Hepatocyte (in vitro differentiated cells): ENCODE measurements around the gene MXD3. TPM values are rescaled to one million over a fixed set of nuclear protein-coding genes. Genes with fewer than 3 reads are reported as not detected.

Experiments used
- DNase-seq: peaks from one replicate; pipeline ENCODE4 v3.0.0-alpha.2; 2016; ENCODE audit warnings: low spot score
- H2AFZ ChIP-seq: fragments of 200-600 bp; sonication (generic); 2 replicates; pipeline ENCODE4 v1.6.0; 2016; ENCODE audit warnings: antibody characterized with exemption, mild to moderate bottlenecking
- H3K27ac ChIP-seq: fragments of 200-600 bp; sonication (generic); 2 replicates; pipeline ENCODE4 v1.5.1; 2016; ENCODE audit warnings: mild to moderate bottlenecking
- H3K27me3 ChIP-seq: fragments of 200-600 bp; sonication (generic); 2 replicates; pipeline ENCODE4 v1.6.1; 2016
- H3K36me3 ChIP-seq: fragments of 200-600 bp; sonication (generic); replicated peaks from 2 replicates; pipeline ENCODE4 v1.5.1; 2016; ENCODE audit warnings: low read depth; ENCODE audit not compliant: insufficient read depth
- H3K4me1 ChIP-seq: fragments of 200-600 bp; sonication (generic); 2 replicates; pipeline ENCODE4 v1.5.1; 2016; ENCODE audit warnings: mild to moderate bottlenecking, moderate library complexity; ENCODE audit not compliant: insufficient read depth
- H3K4me2 ChIP-seq: fragments of 200-600 bp; sonication (generic); 2 replicates; pipeline ENCODE4 v1.6.0; 2016
- H3K4me3 ChIP-seq: fragments of 200-600 bp; sonication (generic); 2 replicates; pipeline ENCODE4 v1.5.1; 2016; ENCODE audit warnings: mild to moderate bottlenecking
- H3K79me2 ChIP-seq: fragments of 200-600 bp; sonication (generic); 2 replicates; pipeline ENCODE4 v1.6.0; 2017; ENCODE audit warnings: mild to moderate bottlenecking
- H3K9me2 ChIP-seq: fragments of 200-600 bp; sonication (generic); replicated peaks from 2 replicates; pipeline ENCODE4 v1.6.0; 2017; ENCODE audit warnings: mild to moderate bottlenecking; ENCODE audit not compliant: insufficient read depth
- H3K9me3 ChIP-seq: fragments of 200-600 bp; sonication (generic); 2 replicates; pipeline ENCODE4 v1.5.1; 2016; ENCODE audit warnings: low read depth, mild to moderate bottlenecking
- H4K20me1 ChIP-seq: fragments of 200-600 bp; sonication (generic); 2 replicates; pipeline ENCODE4 v1.6.0; 2016; ENCODE audit warnings: mild to moderate bottlenecking; ENCODE audit not compliant: insufficient read depth, poor library complexity, severe bottlenecking
- EZH2 ChIP-seq: fragments of 200-600 bp; sonication (generic); IDR thresholded peaks from 2 replicates; pipeline ENCODE4 v1.6.1; 2016; ENCODE audit warnings: antibody characterized with exemption, mild to moderate bottlenecking, borderline replicate concordance
- EZH2phosphoT487 ChIP-seq: fragments of 200-600 bp; sonication (generic); IDR thresholded peaks from one replicate; pipeline ENCODE4 v1.6.1; 2018; ENCODE audit warnings: antibody characterized with exemption, mild to moderate bottlenecking, low read depth, moderate library complexity; ENCODE audit not compliant: unreplicated experiment, severe bottlenecking
- WGBS: methylation state at CpG from one replicate; pipeline ENCODE4 v1.1.6; 2016; ENCODE audit warnings: low lambda C conversion rate; ENCODE audit errors: missing lambda C conversion rate; 5-methylcytosine and 5-hydroxymethylcytosine counted together
- polyA plus RNA-seq: library from polyadenylated mRNA; unstranded; fragments of >200 nt; fragmentation: Nextera tagmentation; extraction: Ambion mirVana; gene quantifications from 2 replicates; pipeline ENCODE4 v1.2.1, GENCODE V29; 2016
- total RNA-seq: library from RNA; depleted of rRNA; stranded (reverse); fragments of >200 nt; gene quantifications from 2 replicates; pipeline ENCODE4 v1.2.3, GENCODE V29; 2014
- TF ChIP-seq, protein P1 (sequence below): fragments of 200-600 bp; sonication (generic); IDR thresholded peaks from 2 replicates; pipeline ENCODE4 v1.5.1; 2016; ENCODE audit warnings: antibody characterized with exemption, mild to moderate bottlenecking; ENCODE audit not compliant: poor library complexity

MXD3 gene
- total and polyA plus RNA-seq, 2 experiments from 2014 or later: 11.9 to 22.3 TPM

DNA sequence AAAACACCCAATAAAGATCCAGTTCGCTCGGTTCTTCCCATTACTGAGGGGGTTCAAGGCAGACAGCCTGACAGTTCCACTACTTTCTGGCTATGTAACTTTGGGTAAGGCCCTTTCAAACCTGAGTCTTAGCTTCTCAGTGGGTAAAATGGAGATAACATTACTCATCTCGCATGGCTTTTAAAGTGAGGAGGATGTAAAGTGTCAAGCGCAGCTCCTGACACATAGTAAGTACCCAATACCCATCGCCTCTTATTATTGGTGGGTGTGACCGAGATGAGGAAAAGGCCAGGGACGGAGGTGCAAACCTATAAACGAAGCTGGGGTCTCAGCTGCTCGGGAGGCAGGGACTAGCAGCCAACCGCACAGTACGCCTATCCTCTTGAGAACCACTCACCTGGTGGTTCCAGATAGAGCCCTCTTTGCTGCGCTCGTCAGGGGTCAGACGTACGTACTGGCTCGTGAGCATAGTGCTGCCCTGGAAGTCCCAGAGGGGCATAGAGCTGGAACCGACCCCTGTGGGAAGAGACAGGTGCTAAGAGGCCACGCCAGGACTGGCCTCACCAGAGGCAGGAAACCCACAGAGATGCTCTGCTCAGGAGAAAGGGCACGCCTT lies 39.2 kb upstream of the MXD3 start:
- no peaks in the 10 kb centered on the region for H3K36me3 ChIP-seq
- no peaks in the 10 kb centered on the region for H3K9me2 ChIP-seq
- TF ChIP-seq, protein P1, sequence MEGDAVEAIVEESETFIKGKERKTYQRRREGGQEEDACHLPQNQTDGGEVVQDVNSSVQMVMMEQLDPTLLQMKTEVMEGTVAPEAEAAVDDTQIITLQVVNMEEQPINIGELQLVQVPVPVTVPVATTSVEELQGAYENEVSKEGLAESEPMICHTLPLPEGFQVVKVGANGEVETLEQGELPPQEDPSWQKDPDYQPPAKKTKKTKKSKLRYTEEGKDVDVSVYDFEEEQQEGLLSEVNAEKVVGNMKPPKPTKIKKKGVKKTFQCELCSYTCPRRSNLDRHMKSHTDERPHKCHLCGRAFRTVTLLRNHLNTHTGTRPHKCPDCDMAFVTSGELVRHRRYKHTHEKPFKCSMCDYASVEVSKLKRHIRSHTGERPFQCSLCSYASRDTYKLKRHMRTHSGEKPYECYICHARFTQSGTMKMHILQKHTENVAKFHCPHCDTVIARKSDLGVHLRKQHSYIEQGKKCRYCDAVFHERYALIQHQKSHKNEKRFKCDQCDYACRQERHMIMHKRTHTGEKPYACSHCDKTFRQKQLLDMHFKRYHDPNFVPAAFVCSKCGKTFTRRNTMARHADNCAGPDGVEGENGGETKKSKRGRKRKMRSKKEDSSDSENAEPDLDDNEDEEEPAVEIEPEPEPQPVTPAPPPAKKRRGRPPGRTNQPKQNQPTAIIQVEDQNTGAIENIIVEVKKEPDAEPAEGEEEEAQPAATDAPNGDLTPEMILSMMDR: no peak
- TF ChIP-seq EZH2phosphoT487: no peak
- TF ChIP-seq EZH2: no peak
- H4K20me1 ChIP-seq: peaks cover 14% of the 10 kb centered on the region
- peaks cover 54% of the 10 kb centered on the region for H3K79me2 ChIP-seq
- WGBS: 19% methylated on average over 18 of the region's 19 CpGs
- peak overlapping the region; percentile 40 for H3K4me3 ChIP-seq
- peak overlapping the region; percentile 37 for H2AFZ ChIP-seq
- no peaks in the 10 kb centered on the region for H3K27me3 ChIP-seq
- H3K4me1 ChIP-seq: peaks cover 20% of the 10 kb centered on the region
- no peak for DNase-seq
- no peaks in the 10 kb centered on the region for H3K9me3 ChIP-seq
- H3K4me2 ChIP-seq: peak overlapping the region; percentile 95
- peak overlapping the region; percentile 95 for H3K27ac ChIP-seq

GRCh38 chr5:177349762-177350161 lies 38.1 kb upstream of the MXD3 start:
- H3K9me3 ChIP-seq: no peaks in the 10 kb centered on the region
- no peak overlapping the region for H3K4me3 ChIP-seq
- H2AFZ ChIP-seq: no peak overlapping the region
- no peak for DNase-seq
- H3K27ac ChIP-seq: no peak overlapping the region
- WGBS: 92% methylated on average over 5 of the region's 5 CpGs
- no peaks in the 10 kb centered on the region for H3K9me2 ChIP-seq
- H3K36me3 ChIP-seq: no peaks in the 10 kb centered on the region
- H3K79me2 ChIP-seq: peaks cover 65% of the 10 kb centered on the region
- H3K4me2 ChIP-seq: peak overlapping the region; percentile 95
- H3K4me1 ChIP-seq: peaks cover 20% of the 10 kb centered on the region
- H4K20me1 ChIP-seq: peaks cover 16% of the 10 kb centered on the region
- no peaks in the 10 kb centered on the region for H3K27me3 ChIP-seq
- TF ChIP-seq EZH2phosphoT487: no peak
- TF ChIP-seq, protein P1: no peak

DNA sequence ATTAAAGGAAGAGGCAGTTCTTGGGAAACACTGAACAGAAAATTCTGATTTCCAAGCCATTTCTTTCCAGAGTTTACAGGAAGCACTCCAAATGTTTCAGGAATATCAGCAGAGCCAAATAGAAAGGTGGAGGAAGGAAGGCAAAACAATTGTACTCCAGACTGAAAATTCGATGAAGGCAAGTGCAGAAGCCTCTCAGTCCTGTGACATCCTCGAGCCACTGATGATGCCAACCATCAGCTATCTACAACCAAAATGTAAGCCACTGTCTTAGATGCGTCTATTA lies 37.6 kb upstream of the MXD3 start:
- peaks cover 20% of the 10 kb centered on the region for H3K4me1 ChIP-seq
- peaks cover 70% of the 10 kb centered on the region for H3K79me2 ChIP-seq
- H3K36me3 ChIP-seq: no peaks in the 10 kb centered on the region
- H3K27ac ChIP-seq: no peak overlapping the region
- peak overlapping the region; percentile 95 for H3K4me2 ChIP-seq
- H3K4me3 ChIP-seq: no peak overlapping the region
- no peaks in the 10 kb centered on the region for H3K9me2 ChIP-seq
- H3K9me3 ChIP-seq: no peaks in the 10 kb centered on the region
- DNase-seq: no peak
- TF ChIP-seq EZH2 (no peak), EZH2phosphoT487 (no peak)
- TF ChIP-seq, protein P1: no peak
- no peaks in the 10 kb centered on the region for H3K27me3 ChIP-seq
- H2AFZ ChIP-seq: no peak overlapping the region
- peaks cover 16% of the 10 kb centered on the region for H4K20me1 ChIP-seq
- 82% methylated on average over 3 of the region's 3 CpGs for WGBS

GRCh38 chr5:177347699-177348098 lies 36.0 kb upstream of the MXD3 start:
- 95% methylated on average over 4 of the region's 4 CpGs for WGBS
- peaks cover 24% of the 10 kb centered on the region for H4K20me1 ChIP-seq
- no peak overlapping the region for H2AFZ ChIP-seq
- no peaks in the 10 kb centered on the region for H3K9me3 ChIP-seq
- H3K4me1 ChIP-seq: peaks cover 20% of the 10 kb centered on the region
- H3K27ac ChIP-seq: no peak overlapping the region
- H3K27me3 ChIP-seq: no peaks in the 10 kb centered on the region
- DNase-seq: no peak
- peak overlapping the region; percentile 45 for H3K4me2 ChIP-seq
- TF ChIP-seq, protein P1: no peak
- TF ChIP-seq EZH2 (no peak), EZH2phosphoT487 (no peak)
- H3K36me3 ChIP-seq: no peaks in the 10 kb centered on the region
- no peaks in the 10 kb centered on the region for H3K9me2 ChIP-seq
- H3K79me2 ChIP-seq: peaks cover 86% of the 10 kb centered on the region
- no peak overlapping the region for H3K4me3 ChIP-seq
